HG03039 (cell line): ENCODE measurements around the gene ULBP2.
"Not testable (repeated sequence)": the region's sequence is repeated elsewhere in the genome, so short reads cannot be mapped to it uniquely, and the experiment has no call there.

ENCODE experiments used
- ATAC-seq: cut with Tn5 transposase; IDR thresholded peaks from one replicate; pipeline ENCODE4 v1.9.1; 2021; ENCODE audit warnings: mild to moderate bottlenecking, moderate library complexity; ENCODE audit not compliant: unreplicated experiment

ULBP2 gene

DNA sequence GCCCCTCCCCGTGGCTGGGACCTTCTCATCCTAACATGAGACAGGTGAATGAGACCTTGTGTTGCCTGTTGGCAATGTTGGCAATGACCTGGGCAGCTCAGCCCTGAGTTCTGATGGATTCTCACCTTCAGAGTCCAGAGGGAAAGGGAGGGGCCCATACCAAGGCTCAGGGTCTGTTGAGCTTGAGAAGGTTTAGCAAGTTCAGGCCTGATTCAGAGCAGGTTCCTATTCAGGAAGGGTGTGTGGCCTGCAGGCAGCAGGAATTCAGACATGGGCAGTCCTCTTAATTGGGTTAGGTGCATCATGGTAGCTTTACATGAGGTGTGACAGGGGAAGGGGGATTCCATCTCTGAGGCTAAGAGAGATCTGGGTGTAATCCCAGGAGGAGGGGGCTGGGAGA, 5.7 kb downstream of the ULBP2 start:
- ATAC-seq: not testable (repeated sequence)

- no peak for ATAC-seq
Observed at GRCh38 chr6:149948011-149948410, 6.2 kb downstream of the ULBP2 start.

- ATAC-seq: no peak
Observed at GRCh38 chr6:149948616-149949015, 6.8 kb downstream of the ULBP2 start.

- no peak for ATAC-seq
Observed at GRCh38 chr6:149950423-149950822, 8.6 kb downstream of the ULBP2 start.

GRCh38 chr6:149951096-149951495, 9.3 kb downstream of the ULBP2 start:
- no peak for ATAC-seq

DNA sequence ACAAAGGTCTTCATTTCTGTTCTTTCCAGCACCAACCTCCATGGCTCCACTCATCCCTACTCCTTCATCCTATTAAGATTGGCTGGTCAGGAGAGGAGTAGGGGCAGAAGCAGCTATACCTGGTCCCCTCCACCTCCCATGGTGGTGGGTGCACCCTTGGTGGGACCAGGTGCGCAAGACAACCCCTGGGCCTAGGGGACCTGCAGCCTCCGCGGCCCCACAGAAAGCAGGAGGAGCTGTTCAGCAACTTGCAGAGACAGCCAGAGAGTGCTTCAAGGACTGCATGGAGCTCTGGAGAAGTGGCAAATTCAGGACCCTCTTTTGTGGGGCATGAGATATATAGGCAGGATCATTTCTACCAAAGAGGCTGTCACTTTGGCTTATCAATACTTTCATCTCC, 9.8 kb downstream of the ULBP2 start:
- ATAC-seq: no peak

- not testable (repeated sequence) for ATAC-seq
Observed at GRCh38 chr6:149953390-149953789, 11.6 kb downstream of the ULBP2 start.

DNA sequence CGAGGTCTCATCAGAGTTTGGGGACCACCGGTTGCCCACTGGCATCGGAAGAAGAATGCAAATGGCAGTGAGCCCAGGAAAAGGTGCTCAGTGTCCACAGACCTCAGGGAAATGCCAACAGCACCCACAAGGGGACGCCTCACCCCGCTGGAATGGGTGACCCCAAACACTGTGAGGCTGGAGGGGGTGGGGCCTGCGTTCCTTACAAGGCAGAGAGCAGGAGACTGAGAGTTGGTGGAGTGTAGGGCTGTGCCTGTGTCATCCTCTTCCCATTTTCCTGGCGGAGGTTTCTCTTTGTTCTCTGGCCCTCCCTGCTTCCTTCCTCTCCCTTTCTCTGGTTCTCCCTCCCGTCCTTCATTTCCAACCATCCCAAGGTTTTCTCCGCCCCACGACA, 12.1 kb downstream of the ULBP2 start:
- ATAC-seq: not testable (repeated sequence)

- ATAC-seq: not testable (repeated sequence)
Observed at GRCh38 chr6:149954328-149954983, 12.6 kb downstream of the ULBP2 start.

DNA sequence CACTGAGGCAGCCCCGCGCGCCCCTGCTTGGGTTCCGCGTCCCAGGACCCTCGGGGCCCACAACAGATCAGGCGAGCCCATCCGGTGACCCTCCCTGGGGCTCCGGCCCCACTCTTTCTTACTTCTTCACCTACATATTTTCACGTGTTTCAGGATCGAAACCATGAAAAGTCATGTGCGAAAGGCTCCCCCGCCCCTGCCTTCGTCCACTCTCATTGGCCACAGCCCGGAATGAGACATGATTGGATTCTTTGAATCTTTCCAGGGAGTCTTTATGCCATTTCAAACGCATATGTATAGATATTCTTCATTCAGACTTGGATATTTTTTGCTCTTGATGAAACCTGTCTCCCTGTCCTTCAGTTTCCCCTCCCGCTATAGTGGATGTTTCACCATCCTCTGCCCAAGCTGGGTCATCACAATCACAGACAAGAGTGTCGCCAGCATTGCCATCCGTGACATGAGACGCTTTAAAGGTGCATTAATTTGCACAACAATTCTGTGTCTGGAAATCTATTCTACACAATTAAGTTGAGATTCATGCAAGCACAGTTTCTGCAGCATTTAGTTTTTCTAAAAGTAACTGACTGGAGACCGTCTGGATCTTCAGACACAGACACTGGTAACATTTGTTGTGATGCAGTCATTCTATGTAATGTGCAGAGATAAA, 13.3 kb downstream of the ULBP2 start:
- not testable (repeated sequence) for ATAC-seq

DNA sequence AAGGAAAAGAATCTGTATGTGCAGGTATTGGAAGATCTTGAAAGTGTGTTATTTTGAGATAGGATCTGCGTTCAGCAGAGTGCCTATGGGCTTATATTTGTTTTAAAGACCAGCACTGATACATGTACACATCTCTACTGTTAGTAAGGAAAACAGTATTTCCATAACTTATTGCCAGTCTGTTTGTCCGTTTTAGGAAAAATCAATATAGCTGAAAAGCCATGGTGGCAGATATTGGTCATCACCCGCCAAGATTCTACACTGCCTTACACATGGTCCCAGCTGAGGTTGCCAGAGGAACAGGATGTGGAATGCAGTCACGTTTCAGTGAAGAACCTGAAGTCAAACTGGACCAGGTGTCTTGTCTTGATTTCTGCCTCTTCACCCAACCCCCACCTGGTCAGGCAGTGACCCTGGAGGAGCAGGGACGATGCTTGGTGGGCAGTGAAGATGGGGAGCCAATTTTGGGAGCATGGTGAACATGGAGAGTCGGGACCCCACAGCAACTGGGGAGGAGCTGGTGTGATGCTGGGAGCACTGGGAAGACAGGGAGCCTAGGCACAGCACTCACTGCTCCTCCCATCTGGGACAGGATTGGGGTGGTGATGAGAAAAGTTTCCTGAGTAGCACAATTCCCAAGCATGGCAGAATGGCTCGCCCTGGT, 14.0 kb downstream of the ULBP2 start:
- ATAC-seq: not testable (repeated sequence)

DNA sequence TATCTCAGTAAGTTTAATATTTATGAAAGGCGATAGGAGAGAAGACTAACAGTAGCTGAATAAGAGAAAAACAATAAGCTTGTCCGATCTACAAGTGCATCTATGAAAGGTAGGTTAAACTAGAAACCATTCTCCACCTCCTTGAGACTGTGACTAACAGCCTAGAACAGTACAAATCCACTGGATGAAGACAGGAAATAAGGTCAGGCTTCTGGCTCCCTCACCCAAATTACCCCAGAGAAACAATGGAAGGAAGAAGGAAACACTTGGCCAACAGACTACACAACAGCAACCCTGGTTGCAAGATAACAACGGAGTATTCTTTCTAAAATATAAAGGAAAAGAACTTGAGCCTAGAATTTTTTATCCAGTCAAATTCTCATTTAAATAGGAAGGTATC, 16.3 kb downstream of the ULBP2 start:
- ATAC-seq: not testable (repeated sequence)

DNA sequence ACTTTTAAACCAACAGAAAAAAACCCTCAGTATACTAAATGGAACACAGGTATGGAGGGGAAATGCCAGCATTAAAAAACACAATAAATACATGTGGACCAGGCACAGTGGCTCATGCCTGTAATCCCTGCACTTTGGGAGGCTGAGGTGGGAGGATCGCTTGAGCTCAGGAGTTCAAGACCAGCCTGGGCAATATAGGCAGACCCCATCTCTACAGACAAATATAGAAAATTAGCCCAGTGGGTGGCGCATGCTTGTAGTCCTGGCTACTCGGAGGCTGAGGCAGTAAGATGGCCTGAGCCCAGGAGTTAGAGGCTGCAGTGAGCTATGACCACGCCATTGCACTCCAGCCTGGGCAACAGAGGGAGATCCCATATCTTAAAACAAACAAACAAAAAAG, 18.0 kb downstream of the ULBP2 start:
- ATAC-seq: not testable (repeated sequence)

DNA sequence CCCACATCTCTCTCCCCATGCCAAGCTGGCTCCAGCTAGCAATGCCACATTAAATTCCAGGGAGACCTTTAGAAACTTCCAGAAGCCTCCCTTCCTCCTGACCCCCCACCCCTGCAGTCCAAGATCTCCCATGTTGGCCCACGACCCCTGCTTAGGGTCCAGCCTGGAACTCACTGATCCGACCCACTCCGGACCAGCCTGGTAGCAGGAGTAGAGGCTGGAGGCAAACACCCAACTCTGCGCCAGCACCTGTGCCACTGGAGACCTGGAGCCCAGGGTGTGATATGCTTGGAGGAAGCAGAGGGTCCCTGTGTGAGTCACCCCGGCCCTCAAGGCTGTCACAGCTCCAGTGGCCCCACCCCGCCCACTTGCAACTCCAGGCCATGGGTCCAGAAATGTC, 18.7 kb downstream of the ULBP2 start:
- ATAC-seq: no peak

GRCh38 chr6:149961728-149962425, 20.1 kb downstream of the ULBP2 start:
- ATAC-seq: no peak

DNA sequence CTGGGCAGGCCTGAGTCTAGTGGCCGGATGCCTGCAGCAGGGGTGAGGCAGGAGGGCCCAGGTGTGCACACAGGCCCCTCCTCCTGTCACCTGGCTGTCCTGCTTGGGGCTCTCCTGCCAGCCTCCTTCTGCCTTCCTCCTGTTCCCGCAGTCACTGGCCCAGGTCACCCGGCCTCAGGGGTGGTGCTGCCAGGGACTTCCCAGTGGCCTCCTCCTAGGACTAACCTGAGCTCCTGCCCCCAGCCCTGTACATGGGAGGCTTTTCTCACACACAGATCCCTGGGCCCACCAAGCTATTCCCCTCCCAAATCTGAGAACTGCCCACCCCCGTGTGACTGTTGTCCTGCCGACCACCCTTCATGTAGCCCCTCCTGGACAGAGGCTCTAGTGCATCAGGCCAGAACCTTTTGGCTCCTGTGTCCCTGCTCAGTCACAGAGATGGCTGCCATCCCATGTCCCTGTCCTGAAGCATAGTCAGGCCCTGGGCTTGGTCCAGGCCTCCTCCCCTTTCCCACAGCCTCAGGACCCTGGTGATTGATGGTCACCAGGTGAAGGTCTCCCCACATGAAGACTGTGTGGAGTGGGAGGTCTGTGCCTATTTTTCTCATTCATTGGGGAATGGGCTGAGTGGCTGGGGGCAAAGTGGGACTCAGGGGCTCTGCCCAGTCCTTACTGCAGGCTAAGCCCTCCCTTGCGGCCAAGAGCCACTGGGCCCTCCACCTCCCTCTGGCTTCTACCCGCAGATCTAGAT, 20.8 kb downstream of the ULBP2 start:
- no peak for ATAC-seq

GRCh38 chr6:149963212-149963461, 21.3 kb downstream of the ULBP2 start:
- no peak for ATAC-seq

DNA sequence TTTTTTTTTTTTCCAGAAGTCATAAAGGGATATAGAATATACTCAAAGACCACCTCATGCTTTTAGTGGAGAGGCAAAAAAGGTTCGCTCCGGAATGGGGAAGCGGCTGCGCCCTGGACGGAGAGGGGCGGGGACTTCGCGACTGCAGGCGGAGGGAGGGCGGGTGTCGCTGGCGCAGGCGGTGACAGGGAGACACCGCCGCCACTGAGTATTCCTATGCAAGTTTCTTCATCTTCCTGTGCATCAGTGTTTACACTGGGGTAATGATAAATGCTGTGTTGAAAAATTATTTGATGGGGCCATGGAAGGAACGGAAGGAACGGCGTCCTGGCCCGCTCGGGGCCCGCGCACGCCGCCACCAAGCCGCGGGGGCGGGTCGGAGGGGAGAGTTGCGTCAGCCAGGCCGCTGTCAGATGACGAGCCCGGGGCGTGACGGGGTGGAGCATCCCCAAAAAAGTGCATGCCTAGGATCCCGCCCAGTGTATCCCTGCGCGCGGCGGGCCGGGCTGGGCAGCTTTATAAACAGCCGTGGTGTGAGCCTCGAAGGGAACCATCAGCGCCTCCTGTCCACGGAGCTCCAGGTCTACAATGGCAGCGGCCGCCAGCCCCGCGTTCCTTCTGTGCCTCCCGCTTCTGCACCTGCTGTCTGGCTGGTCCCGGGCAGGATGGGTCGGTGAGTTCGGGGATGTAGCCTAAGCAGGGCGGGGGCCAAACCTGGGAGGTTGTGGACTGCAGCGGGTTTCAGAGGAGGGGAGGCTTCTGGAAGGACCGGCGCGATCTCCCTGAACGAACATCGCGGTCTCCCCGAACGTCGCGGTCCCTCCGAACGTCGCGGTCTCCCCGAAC, 21.9 kb downstream of the ULBP2 start, which contains the start of gene ULBP1:
ULBP1 (plus strand) TSS at position 482 of the 846 bp plus-strand sequence; CDS start at position 589, 107 bp downstream.
- ATAC-seq: no peak

GRCh38 chr6:149964308-149965193, 22.7 kb downstream of the ULBP2 start:
- no peak for ATAC-seq
